Ovary (tissue), 9 donors: ENCODE measurements around the gene TRMT5. TPM values are rescaled to one million over a fixed set of nuclear protein-coding genes. Genes with fewer than 3 reads are reported as not detected.

Experiments
- DNase-seq, 5 donors: peaks; one replicate each; pipeline ENCODE4 v3.0.0-alpha.2; 2019 to 2020
- H3K27ac ChIP-seq, 2 donors: fragments of 200-600 bp; one replicate each; pipeline versions ENCODE4 v1.5.1 to v1.8.0; 2019 to 2022
- H3K27me3 ChIP-seq: fragments of 200-600 bp; one replicate; pipeline ENCODE4 v1.8.0; 2022
- H3K36me3 ChIP-seq: fragments of 200-600 bp; sonication (generic); one replicate; pipeline ENCODE4 v1.5.1; 2019
- H3K4me1 ChIP-seq: one replicate; pipeline ENCODE4 v1.8.1; 2013; ENCODE audit warnings: mild to moderate bottlenecking, moderate library complexity; ENCODE audit not compliant: insufficient read depth
- H3K4me3 ChIP-seq: fragments of 200-600 bp; sonication (generic); one replicate; pipeline ENCODE4 v1.5.1; 2017
- H3K9me3 ChIP-seq, 2 donors: fragments of 200-600 bp in 1 of 2; sonication (generic) in 1 of 2; one replicate each; pipeline versions ENCODE4 v1.5.1 to v1.8.1; 2013 to 2019; ENCODE audit warnings: mild to moderate bottlenecking in 1 of 2, moderate library complexity in 1 of 2
- EP300 ChIP-seq: sonication (generic); formaldehyde crosslinking; IDR thresholded peaks from one replicate; pipeline ENCODE4 v1.6.1; 2017; ENCODE audit warnings: antibody characterized with exemption
- POLR2A ChIP-seq: fragments of 450-650 bp; IDR thresholded peaks from one replicate; pipeline ENCODE4 v1.6.1; 2017; ENCODE audit warnings: antibody characterized with exemption, mild to moderate bottlenecking, moderate library complexity
- WGBS, 3 donors: extraction: QIAGEN DNeasy Blood & Tissue Kit in 1 of 3; methylation state at CpG; one replicate each; pipeline versions ENCODE4 v1.1.5 to v1.1.7; 2013 to 2017; 5-methylcytosine and 5-hydroxymethylcytosine counted together
- intact Hi-C, 4 donors: fragments of 100-400 bp; cut with DNase I; formaldehyde crosslinking; loops; one replicate each; pipeline versions ENCODE4 v1.11.0 to v1.15.1; 2022 to 2023
- polyA plus RNA-seq, 2 donors: library from polyadenylated mRNA; stranded (reverse); fragments of 200-250 nt in 1 of 2; fragments of 350-450 nt in 1 of 2; fragmentation: Illumina TruSeq in 1 of 2; extraction: RNeasy Lipid Tissue Mini Kit (QIAGEN cat#74804) in 1 of 2; gene quantifications; one replicate each; pipeline ENCODE4 v1.2.3, GENCODE V29; 2013 to 2014
- total RNA-seq, 7 donors: library from RNA; depleted of rRNA in 2 of 7; stranded (reverse); fragments of >200 nt in 2 of 7; fragmentation: NEBNext Ultra II Directional in 3 of 7; extraction: Animal tissue kit (Norgen Biotek cat#: 25700) in 3 of 7; gene quantifications; one replicate each; pipeline versions ENCODE4 v1.1.0 to v1.2.4, GENCODE V29; 2016 to 2023
- TF ChIP-seq, protein P1 (sequence below), 3 donors: fragments of 450-650 bp in 2 of 3; fragments of 200-600 bp in 1 of 3; IDR thresholded peaks; one replicate each; pipeline versions ENCODE4 v1.5.1 to v1.8.0; 2016 to 2022; ENCODE audit warnings: antibody characterized with exemption in 3 of 3, mild to moderate bottlenecking in 1 of 3
- donor health status: DM: no; HTN: no; CAD: no; lungs with moderate emphysema.
- donor health status: DM: no; HTN: no; CAD: no.
- donor health status: Bipolar disorder and iron deficiency.
- donor health status: DM: yes; HTN: yes; CAD: no.
- donor health status: DM: no; HTN: no; CAD: no.
- donor health status: DM: yes; HTN: yes; CAD: no.

Gene TRMT5
- total and polyA plus RNA-seq, 9 donors: 5.7 to 22.8 (median 15.0) TPM

DNA sequence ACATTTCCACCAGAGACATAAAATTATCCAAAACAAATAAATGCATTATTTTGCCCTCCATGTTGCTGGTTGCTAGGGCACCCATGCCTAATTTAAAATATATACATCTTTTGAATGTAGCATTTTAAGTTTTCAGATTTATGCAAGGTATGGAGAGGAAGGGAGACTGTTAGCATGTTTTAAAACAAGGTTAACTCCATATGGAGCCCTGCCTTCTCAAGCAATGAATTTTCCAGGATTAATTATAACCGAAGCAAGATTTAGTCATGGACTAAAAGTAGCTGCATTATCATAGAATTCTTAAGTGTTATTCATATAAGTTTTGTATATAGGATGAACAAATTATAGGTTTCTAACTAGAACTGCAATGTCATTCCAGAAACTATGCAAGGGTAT lies 37.2 kb downstream of the TRMT5 start:
- H3K36me3 ChIP-seq: no peaks in the 10 kb centered on the region
- TF ChIP-seq EP300 (no peak), POLR2A (no peak)
- TF ChIP-seq, protein P1, sequence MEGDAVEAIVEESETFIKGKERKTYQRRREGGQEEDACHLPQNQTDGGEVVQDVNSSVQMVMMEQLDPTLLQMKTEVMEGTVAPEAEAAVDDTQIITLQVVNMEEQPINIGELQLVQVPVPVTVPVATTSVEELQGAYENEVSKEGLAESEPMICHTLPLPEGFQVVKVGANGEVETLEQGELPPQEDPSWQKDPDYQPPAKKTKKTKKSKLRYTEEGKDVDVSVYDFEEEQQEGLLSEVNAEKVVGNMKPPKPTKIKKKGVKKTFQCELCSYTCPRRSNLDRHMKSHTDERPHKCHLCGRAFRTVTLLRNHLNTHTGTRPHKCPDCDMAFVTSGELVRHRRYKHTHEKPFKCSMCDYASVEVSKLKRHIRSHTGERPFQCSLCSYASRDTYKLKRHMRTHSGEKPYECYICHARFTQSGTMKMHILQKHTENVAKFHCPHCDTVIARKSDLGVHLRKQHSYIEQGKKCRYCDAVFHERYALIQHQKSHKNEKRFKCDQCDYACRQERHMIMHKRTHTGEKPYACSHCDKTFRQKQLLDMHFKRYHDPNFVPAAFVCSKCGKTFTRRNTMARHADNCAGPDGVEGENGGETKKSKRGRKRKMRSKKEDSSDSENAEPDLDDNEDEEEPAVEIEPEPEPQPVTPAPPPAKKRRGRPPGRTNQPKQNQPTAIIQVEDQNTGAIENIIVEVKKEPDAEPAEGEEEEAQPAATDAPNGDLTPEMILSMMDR (IDR thresholded peaks at IDR 0.05): no peak
- intact Hi-C loops: no loop called here
- H3K9me3 ChIP-seq: no peaks in the 10 kb centered on the region
- WGBS, 3 donors: 75 to 94% (median 89%) methylated on average over 1 of the region's 1 CpG
- no peak overlapping the region for H3K27ac ChIP-seq
- H3K27me3 ChIP-seq: no peaks in the 10 kb centered on the region
- DNase-seq: no peak
- H3K4me3 ChIP-seq: no peak overlapping the region
- H3K4me1 ChIP-seq: no peaks in the 10 kb centered on the region

DNA sequence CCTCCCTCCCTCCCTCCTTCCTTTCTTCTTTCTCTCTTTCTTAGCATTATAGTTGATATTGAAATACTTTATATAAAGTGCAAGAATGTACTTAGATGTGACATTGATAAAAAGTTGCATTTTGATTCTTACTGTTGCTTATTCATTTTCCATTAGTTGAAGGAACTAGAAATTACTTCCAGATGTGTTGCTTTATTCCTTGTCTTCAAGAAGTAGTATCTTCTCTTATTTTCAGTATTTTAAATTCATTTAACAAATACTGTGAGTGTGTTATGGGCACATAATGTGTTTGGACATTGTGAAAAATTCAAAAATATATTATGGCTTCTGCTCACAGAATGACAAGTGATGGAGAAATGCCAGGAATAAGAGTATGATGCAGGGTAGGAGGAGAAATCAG lies 45.6 kb downstream of the TRMT5 start:
- no peak for DNase-seq
- TF ChIP-seq, protein P1 (IDR thresholded peaks at IDR 0.05): no peak
- no peaks in the 10 kb centered on the region for H3K4me1 ChIP-seq
- H3K9me3 ChIP-seq: no peaks in the 10 kb centered on the region
- H3K27ac ChIP-seq: no peak overlapping the region
- no peak overlapping the region for H3K4me3 ChIP-seq
- no peaks in the 10 kb centered on the region for H3K27me3 ChIP-seq
- H3K36me3 ChIP-seq: no peaks in the 10 kb centered on the region
- intact Hi-C loops: no loop called here

DNA sequence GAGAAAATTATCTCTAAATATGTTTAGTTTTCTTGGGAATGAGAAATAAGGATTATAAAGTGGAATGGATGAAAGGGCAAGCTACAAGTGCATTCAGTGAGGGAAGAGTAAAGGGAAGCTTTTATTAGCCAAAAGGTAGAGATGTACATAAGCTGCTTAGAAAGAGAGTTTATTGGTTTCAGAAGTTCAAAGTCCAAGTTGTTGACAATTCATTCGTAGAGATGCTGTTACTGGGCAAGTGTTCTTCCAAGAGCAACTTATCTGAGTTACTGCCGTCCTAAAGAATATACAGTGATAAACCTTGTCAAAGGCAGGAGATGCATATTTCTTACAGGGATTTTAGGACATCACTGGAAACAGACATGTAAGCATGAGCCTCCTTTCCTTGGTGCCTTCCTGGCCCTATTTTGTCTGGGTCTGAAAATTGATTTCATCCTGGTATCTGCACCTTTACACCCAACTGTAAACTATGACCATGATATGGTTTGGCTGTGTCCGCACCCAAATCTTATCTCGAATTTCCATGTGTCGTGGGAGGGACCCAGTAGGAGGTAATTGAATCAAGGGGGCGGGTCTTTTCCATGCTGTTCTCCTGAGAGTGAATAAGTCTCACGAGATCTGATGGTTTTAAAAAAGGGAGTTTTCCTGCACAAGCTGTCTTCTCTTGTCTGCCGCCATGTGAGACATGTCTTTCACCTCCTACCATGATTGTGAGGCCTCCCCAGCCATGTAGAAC lies 46.8 kb downstream of the TRMT5 start:
- no peak for DNase-seq
- no peak overlapping the region for H3K27ac ChIP-seq
- H3K9me3 ChIP-seq: no peaks in the 10 kb centered on the region
- TF ChIP-seq EP300 (no peak), POLR2A (no peak)
- TF ChIP-seq, protein P1 (IDR thresholded peaks at IDR 0.05): no peak
- no peaks in the 10 kb centered on the region for H3K27me3 ChIP-seq
- H3K4me1 ChIP-seq: no peaks in the 10 kb centered on the region
- intact Hi-C loops: no loop called here
- WGBS, 3 donors: 81 to 82% (median 81%) methylated on average over 8 of the region's 8 CpGs
- no peak overlapping the region for H3K4me3 ChIP-seq
- H3K36me3 ChIP-seq: no peaks in the 10 kb centered on the region

DNA sequence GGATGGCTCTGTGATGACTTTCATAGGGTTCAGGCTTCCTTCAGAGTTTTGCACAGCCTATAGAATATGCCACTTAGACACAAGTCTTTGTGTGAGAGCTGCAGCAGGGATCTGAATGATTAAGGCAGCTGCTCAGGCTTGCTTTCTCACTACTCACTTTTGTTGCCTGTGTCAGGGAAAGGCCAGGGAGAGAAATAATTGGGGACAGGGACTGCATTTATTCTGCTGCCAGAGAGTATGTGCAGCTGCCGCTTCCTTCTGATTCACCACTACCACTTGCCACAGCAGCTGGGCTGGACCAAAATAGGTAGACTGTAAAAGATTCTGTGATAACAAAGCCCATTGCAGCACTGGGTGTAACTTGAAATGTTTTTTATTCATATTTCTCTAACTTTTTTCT lies 49.7 kb downstream of the TRMT5 start:
- intact Hi-C loops: no loop called here
- TF ChIP-seq POLR2A (no peak), EP300 (no peak)
- TF ChIP-seq, protein P1 (IDR thresholded peaks at IDR 0.05): no peak
- H3K27ac ChIP-seq: no peak overlapping the region
- H3K9me3 ChIP-seq: no peaks in the 10 kb centered on the region
- H3K27me3 ChIP-seq: no peaks in the 10 kb centered on the region
- no peaks in the 10 kb centered on the region for H3K36me3 ChIP-seq
- WGBS, 3 donors: 96 to 100% (median 96%) methylated on average over 1 of the region's 1 CpG
- no peak overlapping the region for H3K4me3 ChIP-seq
- H3K4me1 ChIP-seq: no peaks in the 10 kb centered on the region
- DNase-seq: no peak
